ENCODE measurements around the gene TSHZ2.
"Not testable (repeated sequence)": the region's sequence is repeated elsewhere in the genome, so short reads cannot be mapped to it uniquely, and the experiment has no call there.

DNA sequence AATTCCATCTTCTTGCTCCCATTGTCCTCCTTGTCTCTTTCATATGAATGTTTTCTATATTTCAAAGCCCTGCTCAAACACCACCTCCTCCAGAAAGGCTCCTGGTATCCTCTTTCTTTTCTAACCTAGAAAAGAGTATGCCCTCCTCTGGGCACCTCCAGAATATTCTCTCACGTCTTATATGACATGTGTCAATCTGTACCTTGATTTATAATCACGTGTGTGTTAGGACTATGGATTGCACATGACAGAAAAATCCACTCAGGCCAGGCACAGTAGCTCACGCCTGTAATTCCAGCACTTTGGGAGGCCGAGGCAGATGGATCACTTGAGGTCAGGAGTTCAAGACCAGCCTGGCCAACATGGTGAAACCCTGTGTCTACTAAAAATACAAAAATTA, 464.8 kb downstream of the TSHZ2 start:
- TF ChIP-seq CTCF (IDR thresholded peaks at IDR 0.05); EZH2 (IDR thresholded peaks at IDR 0.05; ENCODE audit: borderline replicate concordance, insufficient read depth, low read depth, low read length, poor library complexity, severe bottlenecking): not testable (repeated sequence)
